G401.6 (cell line): Measurements from ENCODE around the gene B4GALNT4.
A peak's percentile ranks its signal among the peaks of the same experiment; 100 is the strongest.
"Not testable (repeated sequence)": the region's sequence is repeated elsewhere in the genome, so short reads cannot be mapped to it uniquely, and the experiment has no call there.

Source experiments
- FAIRE-seq: peaks from 2 replicates; lab custom pipeline; 2012; peaks lifted over from hg19 to GRCh38; lab: Jason Lieb, UNC

Gene B4GALNT4

DNA sequence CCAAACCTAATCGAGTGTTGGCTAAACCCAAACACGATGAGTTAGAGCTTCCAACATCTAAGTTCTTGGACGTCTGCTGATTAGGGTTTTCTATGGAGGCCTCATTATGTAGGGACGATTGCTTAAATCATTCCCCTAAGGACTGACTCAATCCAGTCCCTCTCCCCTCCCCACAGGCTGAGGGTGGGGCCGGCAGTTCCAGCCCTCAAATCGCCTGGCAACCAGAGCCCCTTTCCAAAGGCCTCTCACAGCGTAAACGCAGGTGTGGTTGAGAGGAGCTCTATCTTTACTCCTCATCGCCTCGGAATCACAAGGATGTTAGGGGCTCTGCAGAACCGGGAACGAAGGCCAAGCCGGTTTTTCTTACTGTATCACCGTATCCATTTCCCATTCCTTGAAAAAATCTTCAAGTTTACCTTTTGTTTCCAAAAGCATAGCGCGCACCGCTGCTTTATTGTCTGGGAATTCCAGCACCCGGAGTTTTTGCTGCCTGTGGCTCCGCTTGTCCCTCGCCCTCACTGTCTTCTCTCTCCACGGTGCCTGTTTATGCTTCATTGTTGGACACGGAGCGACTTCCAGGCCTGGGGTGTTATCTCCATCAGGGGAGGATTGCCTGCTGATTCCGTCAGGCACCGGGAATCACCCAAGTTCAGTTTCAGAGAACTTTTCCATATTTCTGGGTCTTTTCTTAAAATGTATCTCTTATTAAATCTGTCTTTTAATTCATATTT, 34.9 kb upstream of the B4GALNT4 start:
- no peak for FAIRE-seq

DNA sequence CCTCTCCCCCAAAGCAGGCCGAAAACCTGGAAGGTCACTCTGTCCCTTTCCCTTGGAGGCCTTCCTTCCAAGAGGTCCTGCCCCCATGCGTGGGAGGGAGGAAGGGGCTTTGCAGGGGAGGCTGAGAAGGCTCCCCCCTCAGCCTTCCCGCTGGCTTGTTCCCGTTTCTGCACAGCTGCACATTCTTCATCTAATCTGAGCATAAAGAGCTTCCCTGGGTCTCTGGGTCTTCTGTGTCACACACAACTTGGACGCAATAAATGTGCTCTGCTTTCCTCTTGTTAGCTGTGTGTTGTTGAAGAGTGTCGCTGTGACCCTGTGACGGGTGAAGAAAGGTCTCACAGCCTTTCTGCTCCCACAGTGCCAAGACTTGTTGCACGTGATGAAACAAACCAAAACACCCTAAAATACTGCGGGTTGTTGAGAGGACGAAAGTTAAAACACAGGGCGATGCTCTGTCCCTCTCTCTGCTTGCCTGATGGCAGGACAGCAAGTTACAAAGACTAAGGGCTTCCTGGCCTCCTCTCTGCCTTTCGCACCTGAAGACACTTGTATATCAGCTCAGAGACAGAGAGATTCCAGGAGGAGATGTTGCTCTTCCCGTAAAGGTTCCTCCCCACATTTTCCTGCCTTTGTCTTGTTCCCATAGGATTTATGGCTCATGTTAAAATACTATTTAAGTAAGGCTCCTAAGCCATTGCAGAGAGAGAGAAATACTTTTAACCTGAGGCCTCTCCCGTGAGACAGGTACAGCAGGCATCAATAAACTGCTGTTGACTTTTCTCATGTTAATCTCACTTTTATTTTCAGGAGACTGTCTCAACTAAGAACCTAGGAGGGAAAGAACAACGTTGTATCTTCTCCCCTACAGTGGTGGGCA, 33.3 kb upstream of the B4GALNT4 start:
- FAIRE-seq, result no peak

DNA sequence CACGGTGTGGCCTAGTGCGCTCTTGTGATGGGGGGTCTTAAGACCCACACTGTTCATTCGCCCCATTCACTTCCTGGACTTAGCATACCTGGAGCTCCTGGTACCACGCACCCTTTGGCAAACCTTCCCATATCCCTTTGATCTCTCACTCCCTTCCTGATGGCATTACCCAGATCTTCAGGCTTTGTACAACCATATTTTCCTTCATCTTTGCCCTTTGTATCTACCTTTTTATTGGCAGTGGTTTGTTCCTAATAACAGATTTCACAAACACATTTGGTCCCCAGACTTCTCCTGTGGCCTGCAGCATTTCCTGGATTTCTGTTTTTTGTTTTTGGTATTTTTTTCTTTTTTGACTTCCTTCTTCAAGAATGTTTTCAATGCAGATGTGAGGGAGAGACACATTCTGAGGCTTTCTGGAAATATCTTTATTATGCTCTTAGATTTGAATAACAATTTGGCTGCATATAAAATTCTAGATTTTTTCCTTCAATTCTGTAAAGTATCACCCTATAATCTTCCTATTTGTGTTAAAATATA, 32.6 kb upstream of the B4GALNT4 start:
- FAIRE-seq, result no peak

- no peak for FAIRE-seq
These were observed 31.6 kb upstream of the B4GALNT4 start for GRCh38 chr11:337711-338110.

DNA sequence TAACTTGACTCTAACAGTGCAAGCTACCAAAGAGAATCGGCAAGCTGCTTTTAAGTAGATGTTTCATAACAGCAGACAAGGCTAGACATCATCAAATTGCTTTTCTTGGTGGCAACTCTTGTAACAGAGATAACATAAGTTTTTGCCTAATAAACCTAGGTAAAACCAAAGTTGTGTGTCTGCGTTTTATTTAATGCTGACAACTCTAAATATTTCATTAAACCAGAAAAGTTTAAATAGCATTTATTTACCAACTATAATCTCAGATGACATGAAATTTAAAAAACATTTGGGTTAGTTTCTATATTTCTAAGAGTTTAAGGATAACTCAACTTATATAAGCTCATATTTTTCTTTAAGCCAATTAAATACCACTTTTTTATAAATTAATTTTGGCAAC, 29.3 kb upstream of the B4GALNT4 start:
- peak; percentile 8 for FAIRE-seq

DNA sequence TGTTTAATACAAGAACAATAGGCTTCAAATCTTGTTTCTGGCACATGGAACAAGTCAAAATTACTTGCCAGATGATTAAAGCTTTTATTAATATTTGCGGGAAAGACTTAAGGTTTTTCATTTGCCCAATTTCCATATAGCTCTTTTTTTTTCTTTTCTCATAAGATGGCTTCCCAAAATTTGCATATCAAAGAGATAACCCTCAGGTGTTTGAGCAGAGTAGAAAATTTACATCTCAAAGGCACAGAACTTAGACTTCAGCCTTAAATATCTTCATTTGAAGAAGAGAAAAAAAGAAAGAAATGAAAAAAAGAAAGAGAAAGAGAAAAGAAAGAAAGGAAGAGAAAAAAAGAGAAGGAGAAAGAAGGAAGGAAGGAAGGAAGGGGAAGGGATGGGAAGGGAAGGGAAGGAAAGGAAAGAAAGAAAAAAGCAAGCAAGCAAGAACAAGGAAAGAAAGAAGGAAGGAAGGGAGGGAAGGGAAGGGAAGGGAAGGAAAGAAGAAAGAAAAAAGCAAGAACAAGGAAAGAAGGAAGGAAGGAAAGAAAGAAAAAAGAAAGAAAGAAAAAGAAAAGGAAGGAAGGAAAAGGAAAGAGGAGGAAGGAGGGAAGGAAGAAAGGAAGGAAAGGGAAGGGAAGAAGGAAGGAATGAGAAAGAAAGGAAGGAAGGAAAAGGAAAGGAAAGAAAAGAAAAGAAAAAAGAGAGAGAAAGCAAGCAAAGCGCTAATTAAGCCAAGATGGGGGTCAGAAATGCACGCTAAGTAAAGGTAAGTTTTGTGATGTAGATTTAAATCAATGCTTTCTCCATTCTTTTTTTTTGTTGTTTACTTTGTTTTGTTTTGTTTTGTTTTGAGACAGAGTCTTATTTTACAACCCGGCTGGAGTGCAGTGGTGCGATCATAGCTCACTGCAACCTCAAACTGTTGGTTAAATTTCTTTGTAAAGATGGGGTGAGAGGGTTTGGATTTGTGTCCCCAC, 28.5 kb upstream of the B4GALNT4 start:
- no peak for FAIRE-seq

DNA sequence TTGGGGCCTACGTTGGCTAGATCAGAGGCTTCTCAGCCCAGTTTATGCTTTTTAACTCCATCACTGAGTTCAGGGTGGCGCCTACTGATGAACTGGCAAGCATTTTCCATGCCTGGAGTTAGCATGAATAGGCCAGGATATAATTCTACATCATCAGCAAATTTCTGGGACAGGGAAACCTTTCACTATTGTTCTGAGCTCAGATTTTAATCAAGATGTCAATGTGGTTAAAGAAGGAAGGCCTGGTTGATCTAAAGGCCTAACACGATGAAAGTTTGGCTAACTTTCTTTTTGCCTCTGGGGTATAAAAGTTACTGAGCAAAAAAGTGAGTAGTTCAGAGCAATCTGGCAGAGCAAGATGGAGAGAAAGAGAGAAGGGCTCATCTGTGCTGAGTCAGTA, 27.0 kb upstream of the B4GALNT4 start:
- FAIRE-seq, result no peak

DNA sequence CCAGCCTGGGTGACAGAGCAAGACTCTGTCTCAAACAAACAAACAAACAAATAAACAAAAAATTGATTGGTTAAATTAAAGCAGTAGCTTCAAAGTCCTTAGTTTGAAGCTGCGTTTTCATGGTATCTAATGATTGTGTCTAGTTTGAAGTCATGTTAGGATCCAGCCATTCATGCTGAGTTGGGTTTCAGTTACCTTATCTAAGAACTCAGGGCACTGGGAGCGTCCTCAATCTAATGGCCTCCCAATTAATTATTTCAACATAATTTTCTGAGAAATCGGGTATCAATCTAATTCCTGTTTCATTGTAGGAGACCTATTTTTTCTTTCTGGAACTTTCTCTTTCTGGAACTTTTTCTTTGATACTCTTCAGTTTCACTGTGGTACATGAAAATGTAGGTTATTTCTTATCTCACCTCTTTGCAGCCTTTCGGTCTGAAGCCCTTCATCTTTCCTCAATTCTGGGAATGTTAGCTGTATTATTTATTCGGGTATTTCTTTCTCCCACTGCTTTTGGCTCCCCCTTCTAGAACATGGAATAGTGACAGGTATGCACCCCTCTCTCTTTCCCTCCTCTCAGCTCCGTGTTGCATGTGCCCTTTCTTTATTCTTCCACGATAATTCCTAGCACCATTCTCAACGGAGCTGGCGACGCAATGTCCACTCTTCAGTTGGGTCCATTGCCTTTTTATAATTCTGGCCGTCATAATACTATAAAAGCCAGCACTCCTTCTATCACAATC, 24.3 kb upstream of the B4GALNT4 start:
- FAIRE-seq, result no peak

- no peak for FAIRE-seq
These were observed 22.8 kb upstream of the B4GALNT4 start for GRCh38 chr11:346529-346928.

DNA sequence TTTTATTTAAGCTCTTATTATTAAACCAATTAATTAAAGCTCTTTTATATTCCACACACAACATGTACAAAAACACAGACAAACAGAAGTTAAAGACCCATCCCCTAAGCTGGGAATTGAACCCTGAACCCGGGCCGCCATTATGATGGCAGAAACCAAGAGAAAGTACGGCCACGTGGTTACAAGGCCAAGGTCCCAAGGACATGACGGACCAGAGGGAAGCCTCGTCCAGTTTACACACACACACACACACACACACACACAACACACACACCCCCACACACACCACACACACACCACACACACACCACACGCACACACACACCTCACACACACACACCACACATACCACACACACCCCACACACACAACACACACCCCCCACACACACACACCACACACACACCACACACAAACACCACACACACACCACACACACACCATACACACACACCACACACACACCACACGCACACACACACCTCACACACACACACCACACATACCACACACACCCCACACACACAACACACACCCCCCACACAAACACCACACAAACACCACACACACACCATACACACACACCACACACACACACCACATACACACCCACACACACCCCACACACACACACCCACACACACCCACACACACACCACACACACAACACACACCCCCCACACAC, 19.9 kb upstream of the B4GALNT4 start:
- FAIRE-seq, result not testable (repeated sequence)

GRCh38 chr11:350033-350722, 19.1 kb upstream of the B4GALNT4 start:
- FAIRE-seq, result not testable (repeated sequence)

DNA sequence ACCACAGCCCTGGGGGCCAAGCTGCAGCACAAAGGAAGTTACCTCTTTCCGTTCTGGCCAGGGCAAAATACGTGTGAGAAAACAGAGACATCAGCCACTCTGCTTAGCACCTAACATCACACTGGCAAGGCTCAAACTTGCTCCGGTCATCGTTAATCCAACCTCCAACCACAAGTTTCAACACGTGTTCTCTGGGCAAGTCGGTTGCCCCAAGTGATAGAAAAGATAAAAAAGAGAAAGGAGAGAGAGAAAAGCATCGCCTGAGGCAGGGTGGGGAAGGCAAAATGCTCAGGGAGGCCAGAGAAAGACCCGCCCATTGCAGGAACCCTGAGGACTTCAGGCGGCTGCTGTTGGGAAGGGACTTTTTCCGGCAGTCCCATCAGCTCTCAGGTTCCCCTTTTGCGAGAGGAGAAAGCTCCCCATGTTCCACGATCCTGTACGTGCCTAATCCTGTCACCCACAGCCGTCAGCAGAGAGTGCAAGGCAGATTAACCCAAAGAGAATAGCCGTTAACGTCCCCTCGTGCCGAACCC, 18.5 kb upstream of the B4GALNT4 start:
- FAIRE-seq, result no peak

GRCh38 chr11:351411-351810, 17.9 kb upstream of the B4GALNT4 start:
- FAIRE-seq, result no peak

DNA sequence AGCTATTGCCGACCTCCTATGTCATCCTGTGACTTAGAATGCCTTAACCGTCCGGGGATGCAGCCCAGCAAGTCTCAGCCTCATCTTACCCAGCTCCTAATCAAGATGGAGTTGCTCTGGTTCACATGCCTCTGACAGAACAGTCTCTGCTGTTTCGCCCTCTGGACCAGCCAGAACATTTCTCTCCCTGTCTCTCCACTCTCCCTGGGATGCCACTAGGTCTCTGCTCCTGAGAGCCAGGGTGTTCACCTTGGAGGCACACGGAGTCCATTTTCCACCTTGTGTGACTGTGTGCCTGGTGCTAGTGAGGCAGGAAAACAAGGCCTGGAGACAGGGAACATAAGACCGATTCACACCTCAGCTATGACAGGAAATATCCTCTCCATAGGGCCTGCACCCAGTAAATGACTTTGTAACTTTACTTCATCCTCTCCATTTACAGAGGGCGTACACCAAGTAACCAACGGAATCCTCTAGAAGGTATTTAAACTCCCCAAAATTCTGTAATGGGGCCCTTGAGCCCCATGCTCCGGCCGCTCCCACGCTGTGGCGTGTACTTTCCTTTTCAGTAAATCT, 16.8 kb upstream of the B4GALNT4 start:
- FAIRE-seq, result no peak

DNA sequence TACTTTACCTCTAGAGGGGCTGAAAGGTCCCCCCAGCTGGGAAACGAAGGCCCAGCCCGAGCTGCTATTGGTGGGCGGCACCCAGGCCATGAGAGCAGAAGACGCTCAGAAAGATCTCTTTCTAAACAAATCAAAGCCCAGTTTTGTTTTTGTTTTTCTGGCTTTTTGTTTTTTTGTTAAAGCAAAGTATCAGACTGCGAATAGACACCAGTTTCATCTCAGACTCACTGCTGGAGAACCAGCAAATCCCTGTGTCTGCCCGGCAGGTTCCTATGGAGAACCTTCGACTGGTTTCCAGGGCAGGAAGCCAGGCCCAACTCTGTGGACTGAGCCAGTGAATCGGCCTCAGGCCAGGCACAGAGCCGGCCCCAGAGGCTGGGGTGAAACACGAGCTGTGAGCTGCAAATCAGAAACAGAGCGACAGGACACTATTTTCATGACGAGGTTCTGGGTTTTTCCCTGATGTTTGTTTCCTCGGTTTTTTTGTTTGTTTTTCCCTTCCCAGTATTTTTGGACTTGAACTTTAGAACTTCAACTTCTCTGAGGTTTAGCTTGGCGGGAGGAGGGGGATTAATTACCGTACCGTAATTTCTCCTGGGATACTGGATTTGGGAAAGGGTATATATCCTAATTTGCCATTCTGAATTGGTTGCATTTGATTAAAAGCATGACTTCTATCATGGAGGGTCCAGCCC, 16.0 kb upstream of the B4GALNT4 start:
- FAIRE-seq, result no peak

GRCh38 chr11:355581-356458, 13.5 kb upstream of the B4GALNT4 start:
- no peak for FAIRE-seq

- no peak for FAIRE-seq
These were observed 12.7 kb upstream of the B4GALNT4 start for GRCh38 chr11:356610-357009.

DNA sequence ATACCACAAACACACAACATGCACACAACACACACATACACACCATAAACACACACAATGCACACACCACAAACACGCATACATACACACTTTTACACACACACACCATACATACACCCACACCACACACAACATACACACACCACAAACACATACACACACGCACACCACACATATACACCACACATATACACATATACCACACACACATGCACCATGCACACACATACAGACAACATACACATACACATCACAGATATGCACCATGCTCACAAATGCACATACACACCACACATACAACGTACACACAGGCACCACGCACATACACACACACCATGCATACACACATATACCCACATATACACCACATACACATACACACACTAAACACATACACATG, 11.7 kb upstream of the B4GALNT4 start:
- FAIRE-seq, result no peak
